HG03571 (cell line): ENCODE data around the gene CPVL.

Experiments
- ATAC-seq: cut with Tn5 transposase; IDR thresholded peaks from one replicate; pipeline ENCODE4 v1.9.1; 2021; ENCODE audit not compliant: unreplicated experiment

The CPVL gene

GRCh38 chr7:28980451-28981160, 165.7 kb downstream of the CPVL start:
- ATAC-seq = no peak

GRCh38 chr7:28979776-28980175, 166.6 kb downstream of the CPVL start:
- no peak for ATAC-seq

DNA sequence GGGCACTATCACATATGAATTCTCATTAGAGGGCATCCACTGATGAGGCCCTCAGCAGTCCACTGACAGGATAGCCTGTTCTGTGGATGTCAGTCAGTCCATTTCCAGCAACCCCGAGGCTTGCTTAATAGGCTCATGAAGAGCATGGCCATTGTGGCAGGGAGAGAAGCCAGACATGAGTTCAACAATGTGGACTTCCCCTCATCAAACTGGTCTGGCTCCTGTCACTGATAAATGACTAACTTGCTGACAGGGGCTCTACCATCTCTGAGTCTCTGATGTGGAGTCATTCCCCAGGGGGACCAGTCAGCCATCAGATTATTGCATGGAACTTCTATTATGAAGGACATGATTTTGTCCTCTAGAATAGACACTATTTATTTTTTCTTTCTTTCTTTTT, 168.5 kb downstream of the CPVL start:
- ATAC-seq = no peak

DNA sequence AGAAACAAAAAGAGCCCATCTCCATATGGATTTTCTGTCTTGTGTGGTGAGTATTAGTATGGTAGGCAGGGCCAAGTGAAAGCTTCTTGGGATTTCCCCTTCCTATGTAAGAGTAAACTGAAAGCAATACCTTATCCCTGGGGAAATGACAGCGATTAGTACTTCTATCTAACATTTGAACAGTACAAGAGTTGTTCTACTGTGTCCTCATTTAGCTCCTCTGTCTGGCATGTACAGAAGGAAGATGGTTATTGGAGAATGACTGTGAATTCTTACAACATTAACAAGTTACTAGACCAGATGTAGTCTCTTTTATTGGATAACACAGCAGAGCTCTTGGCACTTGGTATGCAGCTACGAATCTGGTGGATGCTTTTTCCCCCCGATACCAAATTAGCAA, 170.3 kb downstream of the CPVL start:
- ATAC-seq = no peak

GRCh38 chr7:28973591-28973990, 172.7 kb downstream of the CPVL start:
- ATAC-seq = no peak

DNA sequence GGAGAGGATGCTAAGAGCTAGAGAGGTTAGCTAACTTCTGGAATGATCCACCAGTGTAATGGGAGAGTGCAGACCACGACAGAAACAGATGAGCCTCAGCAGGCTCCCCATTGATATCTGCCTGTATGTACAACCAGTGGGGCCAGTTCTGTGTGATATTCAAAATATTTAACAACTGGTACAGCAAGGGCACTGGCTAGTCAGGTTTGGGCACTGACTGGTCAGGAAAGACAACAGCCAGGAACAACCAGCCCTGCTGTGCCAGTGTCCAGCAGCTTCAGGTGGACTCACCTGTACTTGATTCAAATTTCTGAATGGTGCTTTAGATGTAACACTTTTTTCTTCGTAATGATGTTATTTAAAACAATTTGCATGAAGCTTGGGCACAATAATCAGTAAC, 182.3 kb downstream of the CPVL start:
- ATAC-seq = no peak

DNA sequence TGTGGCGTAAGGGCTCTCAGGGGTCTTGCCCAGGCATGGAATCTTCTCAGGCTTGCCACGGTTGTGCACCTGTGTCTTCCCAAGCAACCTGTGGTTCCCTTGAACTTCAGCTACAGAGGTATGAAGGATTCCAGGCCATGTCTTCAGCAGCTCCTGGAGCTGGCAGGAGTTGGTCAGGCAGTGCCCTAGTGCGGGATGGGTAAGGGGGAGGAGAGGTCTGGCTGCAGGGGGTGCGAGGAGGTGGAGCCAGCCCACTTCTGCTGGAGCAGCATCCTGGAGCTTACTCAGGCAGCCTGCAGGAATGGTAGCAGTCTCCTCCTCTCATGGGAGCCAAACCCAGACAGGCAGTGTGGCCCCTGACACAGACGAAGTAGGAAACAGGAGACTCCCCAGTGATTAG, 184.4 kb downstream of the CPVL start:
- no peak for ATAC-seq

DNA sequence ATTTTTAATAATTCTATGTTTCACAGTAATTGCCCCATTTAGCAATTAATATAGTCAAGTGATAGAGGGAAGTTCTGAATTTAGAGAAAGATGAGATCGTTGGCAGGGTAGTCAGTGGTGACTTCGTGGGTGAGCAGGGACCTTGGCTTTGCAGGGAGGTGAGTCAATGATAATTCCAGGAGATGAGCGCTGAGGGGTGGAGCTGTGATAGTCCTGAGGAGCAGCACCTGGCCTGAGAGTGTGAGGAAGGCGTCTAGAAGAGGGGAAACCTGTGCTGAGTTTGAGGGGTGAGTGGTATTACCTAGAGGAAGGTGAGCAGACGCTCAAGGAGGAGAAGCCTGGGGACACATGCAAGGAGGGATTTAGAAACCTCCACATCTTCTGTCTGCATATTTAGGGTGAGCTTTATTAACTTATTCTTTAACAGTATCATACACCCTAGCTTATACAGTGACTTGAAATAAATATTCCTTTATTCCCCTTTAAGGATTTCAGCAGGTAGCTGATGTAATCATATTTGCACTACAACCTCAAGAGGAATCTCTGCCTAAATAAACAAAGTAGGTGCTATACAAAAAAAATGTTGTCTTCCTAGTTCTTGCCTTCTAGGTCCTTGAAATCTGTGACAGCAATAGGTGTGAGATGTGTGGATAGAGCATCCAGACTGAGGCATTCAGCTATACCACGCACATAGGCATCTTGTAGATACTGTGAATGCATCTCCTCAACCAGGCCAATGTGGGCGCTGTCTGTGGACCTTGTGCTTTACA, 186.1 kb downstream of the CPVL start:
- ATAC-seq = no peak

DNA sequence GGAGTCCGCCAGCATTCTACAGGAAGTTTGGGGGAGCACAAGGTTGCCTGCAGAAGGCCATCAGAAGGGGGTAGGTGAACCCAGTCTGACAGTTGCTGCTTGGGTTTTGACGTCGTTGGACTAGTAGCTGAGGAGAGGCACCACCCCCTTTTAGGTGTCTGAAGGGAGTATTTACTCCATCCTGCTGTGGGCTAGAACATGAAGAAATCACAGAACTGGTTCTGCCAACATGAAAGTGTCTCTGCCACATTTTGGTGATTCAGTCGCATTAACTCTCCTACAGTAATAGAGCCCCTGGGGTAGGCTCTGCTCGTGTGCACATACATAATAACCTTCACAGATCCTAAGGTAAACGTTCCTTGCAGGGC, 187.4 kb downstream of the CPVL start:
- ATAC-seq = no peak

GRCh38 chr7:28958235-28958979, 187.9 kb downstream of the CPVL start, which contains the start of gene TRIL:
Gene TRIL (minus strand): TSS chr7:28958330. CDS start chr7:28958046, 284 bp downstream.
- ATAC-seq = no peak

DNA sequence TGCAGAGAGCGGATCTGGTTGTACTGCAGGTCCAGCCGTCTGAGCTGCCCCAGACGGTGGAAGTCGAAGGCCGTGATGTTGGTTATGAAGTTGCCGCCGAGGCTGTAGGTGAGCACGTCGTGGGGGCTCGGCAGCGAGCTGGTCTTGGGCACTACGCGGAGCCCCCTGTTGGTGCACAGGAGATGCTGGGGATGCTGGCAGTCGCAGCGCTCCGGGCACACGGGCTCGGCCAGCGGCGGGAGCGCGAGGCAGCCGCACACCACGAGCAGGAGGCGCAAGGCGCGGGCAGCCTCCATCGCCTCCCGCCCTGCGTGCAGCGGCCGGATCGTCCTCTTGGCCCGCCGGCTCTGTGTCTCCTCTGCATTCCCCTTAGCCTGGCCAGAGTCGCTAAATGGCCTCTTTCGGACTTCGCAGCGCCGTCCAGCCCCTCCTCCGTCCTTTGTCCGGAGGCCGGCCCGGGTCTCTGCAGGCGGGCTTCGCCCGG, 188.5 kb downstream of the CPVL start:
- ATAC-seq = no peak

DNA sequence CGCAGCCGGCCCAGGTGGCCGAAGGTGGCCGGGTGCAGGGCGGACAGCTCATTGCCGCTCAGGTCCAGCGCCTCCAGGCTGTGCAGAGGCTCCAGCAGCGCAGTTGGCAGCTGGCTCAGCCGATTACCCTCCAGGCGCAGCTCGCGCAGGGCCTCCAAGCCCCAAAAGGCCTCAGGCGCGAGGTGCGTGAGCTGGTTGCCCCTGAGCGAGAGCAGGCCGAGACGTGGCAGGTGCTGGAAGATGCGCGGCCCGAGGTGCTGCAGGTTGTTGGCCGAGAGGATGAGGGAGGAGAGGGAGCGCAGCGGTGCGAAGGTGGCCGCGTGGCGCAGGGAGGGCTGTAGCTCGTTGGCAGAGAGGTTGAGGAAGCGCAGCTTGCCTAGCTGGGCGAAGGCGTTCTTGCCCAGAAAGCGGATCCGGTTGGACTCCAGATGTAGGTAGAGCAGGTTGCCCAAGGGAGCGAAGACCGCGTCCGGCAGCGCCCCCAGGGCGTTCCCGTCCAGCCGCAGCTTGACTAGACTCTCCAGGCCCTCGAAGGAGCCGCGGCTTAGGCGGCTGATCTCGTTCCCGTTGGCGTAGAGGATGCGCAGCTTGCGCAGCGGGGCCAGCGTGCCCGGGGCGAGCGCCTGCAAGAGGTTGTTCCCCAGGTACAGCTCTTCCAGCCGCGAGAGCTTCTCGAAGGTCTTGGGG, 189.1 kb downstream of the CPVL start:
- no peak for ATAC-seq

- no peak for ATAC-seq
Observed at GRCh38 chr7:28956608-28957063, 189.7 kb downstream of the CPVL start.

DNA sequence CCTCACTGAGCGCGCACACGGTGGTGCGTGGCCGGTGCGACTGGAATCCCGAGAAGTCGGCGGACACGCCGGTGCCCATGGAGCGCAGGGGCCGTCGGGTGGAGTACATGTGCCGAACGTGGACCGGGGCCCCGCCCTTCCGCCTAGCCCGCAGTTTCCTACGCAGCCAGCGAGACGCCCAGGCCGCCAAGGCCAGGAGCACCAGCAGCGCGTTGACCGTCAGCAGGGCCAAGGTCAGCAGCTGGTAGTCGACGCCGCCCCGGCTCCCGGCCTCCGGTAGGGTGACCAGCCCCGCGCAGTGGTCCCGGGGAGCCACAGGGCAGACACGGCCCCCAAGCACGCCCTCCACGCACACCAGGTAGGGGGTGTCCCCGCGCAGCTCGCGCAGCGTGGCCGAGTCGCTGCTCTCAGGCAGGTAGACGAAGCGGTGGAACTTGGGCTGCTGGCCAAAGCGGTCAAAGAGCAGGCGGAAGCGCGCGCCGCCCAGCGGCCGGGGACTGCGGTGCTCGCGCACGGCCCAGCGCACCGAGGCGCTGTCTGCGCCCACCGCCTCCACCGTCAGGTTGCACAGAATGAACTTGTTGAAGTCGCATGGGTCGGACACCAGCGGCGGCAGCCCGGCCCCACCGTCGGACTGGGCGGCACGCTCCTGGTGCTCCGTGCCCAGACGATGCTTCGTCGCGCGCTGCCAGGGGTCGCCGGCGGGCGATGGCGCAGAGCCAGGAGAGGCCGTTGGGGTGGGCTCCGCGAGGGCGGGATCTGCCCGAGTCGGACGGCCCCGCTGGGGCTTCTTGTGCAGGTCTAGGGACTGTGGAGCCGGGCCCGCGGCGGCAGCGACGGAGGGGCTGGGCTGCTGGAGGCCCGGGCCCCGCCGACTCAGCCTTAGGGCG, 190.4 kb downstream of the CPVL start:
- no peak for ATAC-seq

- ATAC-seq = no peak
Observed at GRCh38 chr7:28955356-28955717, 191.0 kb downstream of the CPVL start.

GRCh38 chr7:28954946-28955345, 191.4 kb downstream of the CPVL start:
- ATAC-seq = no peak

DNA sequence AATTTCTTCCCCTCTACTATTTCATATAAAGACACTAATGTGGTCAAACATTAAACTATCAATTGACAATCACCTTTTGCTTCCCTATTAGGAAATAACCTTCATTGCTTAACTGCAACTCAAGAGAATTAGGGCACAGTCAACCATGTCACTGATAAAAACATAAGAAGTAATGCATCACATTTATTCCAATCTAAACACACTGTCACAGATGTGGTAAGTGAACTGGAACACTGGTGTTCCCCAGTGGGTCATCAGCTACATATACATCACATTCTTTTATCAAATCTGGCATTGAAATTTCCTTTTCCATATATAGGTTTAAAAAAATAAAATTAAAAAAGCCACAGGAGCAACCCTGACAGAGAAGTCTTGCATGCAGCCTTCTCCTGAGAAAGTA, 191.9 kb downstream of the CPVL start:
- no peak for ATAC-seq

- ATAC-seq = no peak
Observed at GRCh38 chr7:28953633-28954032, 192.7 kb downstream of the CPVL start.
